Measurements from ENCODE around the gene AGPAT2.
"Not testable (repeated sequence)": the region's sequence is repeated elsewhere in the genome, so short reads cannot be mapped to it uniquely, and the experiment has no call there.

The AGPAT2 gene

GRCh38 chr9:136643596-136644342 is 43.5 kb downstream of the AGPAT2 start:
- DNase-seq = peak; percentile 32

- DNase-seq = peak; percentile 28
These were observed 44.8 kb downstream of the AGPAT2 start for GRCh38 chr9:136642439-136642921.

- peak; percentile 77 for DNase-seq
These were observed 46.8 kb downstream of the AGPAT2 start for GRCh38 chr9:136640171-136641111.

GRCh38 chr9:136634904-136635303 is 52.4 kb downstream of the AGPAT2 start:
- peak; percentile 15 for DNase-seq

- not testable (repeated sequence) for DNase-seq
These were observed 54.7 kb downstream of the AGPAT2 start for GRCh38 chr9:136632491-136633106.

GRCh38 chr9:136632072-136632471 is 55.2 kb downstream of the AGPAT2 start:
- DNase-seq = not testable (repeated sequence)

GRCh38 chr9:136631038-136632000 is 55.9 kb downstream of the AGPAT2 start:
- peak; percentile 88 for DNase-seq

- no peak for DNase-seq
These were observed 56.6 kb downstream of the AGPAT2 start for GRCh38 chr9:136630662-136630992.

GRCh38 chr9:136629879-136630661 is 57.2 kb downstream of the AGPAT2 start:
- peak; percentile 79 for DNase-seq

- DNase-seq = peak; percentile 26
These were observed 58.0 kb downstream of the AGPAT2 start for GRCh38 chr9:136629001-136629878.

GRCh38 chr9:136628268-136628667 is 59.0 kb downstream of the AGPAT2 start:
- DNase-seq = peak; percentile 26

GRCh38 chr9:136627703-136628102 is 59.6 kb downstream of the AGPAT2 start:
- DNase-seq = peak; percentile 17

GRCh38 chr9:136626740-136627642 is 60.3 kb downstream of the AGPAT2 start:
- DNase-seq = peak; percentile 20

- DNase-seq = peak; percentile 24
These were observed 61.1 kb downstream of the AGPAT2 start for GRCh38 chr9:136626066-136626725.

- peak; percentile 76 for DNase-seq
These were observed 61.9 kb downstream of the AGPAT2 start for GRCh38 chr9:136625101-136626065.

GRCh38 chr9:136624184-136624951 is 62.9 kb downstream of the AGPAT2 start:
- peak; percentile 28 for DNase-seq

Measured in femur (tissue), 1 donor.